H7 (cell line): Measurements from ENCODE around the gene KIFAP3. TPM values are rescaled to one million over a fixed set of nuclear protein-coding genes. Genes with fewer than 3 reads are reported as not detected.
A peak's percentile ranks its signal among the peaks of the same experiment; 100 is the strongest.

Experiments
- DNase-seq: peaks from one replicate; pipeline ENCODE4 v3.0.0; 2012
- H3K27me3 ChIP-seq: 2 replicates; pipeline ENCODE4 v1.6.0; 2011; ENCODE audit warnings: mild to moderate bottlenecking, low read length; ENCODE audit not compliant: control insufficient read depth, insufficient read depth
- H3K36me3 ChIP-seq: replicated peaks from 2 replicates; pipeline ENCODE4 v1.5.1; 2011; ENCODE audit warnings: low read length; ENCODE audit not compliant: control insufficient read depth, insufficient read depth
- H3K4me3 ChIP-seq: 2 replicates; pipeline ENCODE4 v1.5.1; 2011; ENCODE audit warnings: low read depth, mild to moderate bottlenecking, control low read depth, low read length, moderate library complexity; ENCODE audit not compliant: insufficient read depth
- total RNA-seq: library from RNA; depleted of rRNA; stranded (reverse); fragments of >200 nt; shearing (Covaris generic); gene quantifications from 2 replicates; pipeline ENCODE4 v1.2.3, GENCODE V29; 2014

KIFAP3 gene
- total RNA-seq, 1 experiment from 2014 or later, result 8.1 TPM

DNA sequence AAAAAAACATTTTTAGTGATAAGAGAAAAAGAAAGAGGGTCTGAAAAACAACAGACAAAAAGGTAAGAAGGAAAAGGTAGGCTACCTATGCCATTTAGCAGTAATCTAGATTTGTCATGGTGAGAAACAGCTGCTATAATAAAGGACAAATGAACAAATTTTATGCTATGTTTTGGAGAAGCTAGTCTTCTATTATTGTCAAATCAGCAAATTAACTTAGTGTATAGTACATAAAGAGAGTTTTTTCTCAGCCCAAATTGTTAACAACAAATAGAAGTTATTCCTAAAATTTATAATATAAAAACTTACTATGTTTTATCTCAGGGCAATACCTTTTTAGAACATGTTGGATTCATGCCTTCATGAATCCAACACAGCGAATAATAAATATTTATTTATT lies 88.7 kb downstream of the KIFAP3 start:
- Histone ChIP-seq H3K27me3 (no peaks in the 10 kb centered on the region), H3K4me3 (no peak overlapping the region), H3K36me3 (no peaks in the 10 kb centered on the region)
- no peak for DNase-seq

DNA sequence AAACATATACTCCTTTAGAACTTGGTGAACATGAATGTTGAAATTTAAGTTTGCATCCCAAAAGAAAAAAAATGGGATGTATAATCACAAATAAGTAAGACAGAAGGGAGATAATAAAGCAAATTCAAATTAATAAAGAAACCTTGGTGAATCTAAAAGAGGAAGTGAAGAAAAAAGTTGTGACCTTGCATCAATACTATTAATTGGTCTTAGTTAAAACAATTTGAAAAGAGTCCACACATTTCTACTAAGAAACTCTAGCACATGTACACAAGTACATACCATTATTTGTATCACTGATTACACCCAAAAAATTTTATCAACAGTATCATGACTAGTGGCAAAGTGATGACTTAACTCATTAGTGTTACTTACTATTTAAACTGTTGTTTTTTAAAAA lies 100.4 kb downstream of the KIFAP3 start:
- DNase-seq, result no peak
- Histone ChIP-seq H3K4me3 (no peak overlapping the region), H3K27me3 (no peaks in the 10 kb centered on the region), H3K36me3 (no peaks in the 10 kb centered on the region)

DNA sequence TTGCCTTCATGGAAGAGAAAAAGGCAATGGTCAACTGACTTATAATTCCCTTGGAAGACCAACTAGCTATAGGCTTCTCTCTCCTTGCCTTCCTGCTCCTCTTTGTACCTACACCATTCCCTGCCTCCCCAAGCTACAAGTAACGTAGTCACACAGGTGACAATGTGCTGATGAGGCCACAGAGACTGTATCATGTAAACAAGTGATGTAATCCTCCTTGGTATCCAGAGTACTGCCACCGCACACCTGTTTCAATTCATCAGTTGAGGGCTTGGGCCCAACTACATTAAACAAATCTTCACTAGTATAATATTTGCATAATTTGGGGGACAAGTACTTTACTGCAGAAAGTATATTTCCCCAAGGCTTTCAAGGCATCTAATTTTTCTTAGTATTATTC lies 104.4 kb downstream of the KIFAP3 start:
- no peak overlapping the region for H3K4me3 ChIP-seq
- H3K36me3 ChIP-seq, result no peaks in the 10 kb centered on the region
- no peaks in the 10 kb centered on the region for H3K27me3 ChIP-seq
- DNase-seq, result no peak

DNA sequence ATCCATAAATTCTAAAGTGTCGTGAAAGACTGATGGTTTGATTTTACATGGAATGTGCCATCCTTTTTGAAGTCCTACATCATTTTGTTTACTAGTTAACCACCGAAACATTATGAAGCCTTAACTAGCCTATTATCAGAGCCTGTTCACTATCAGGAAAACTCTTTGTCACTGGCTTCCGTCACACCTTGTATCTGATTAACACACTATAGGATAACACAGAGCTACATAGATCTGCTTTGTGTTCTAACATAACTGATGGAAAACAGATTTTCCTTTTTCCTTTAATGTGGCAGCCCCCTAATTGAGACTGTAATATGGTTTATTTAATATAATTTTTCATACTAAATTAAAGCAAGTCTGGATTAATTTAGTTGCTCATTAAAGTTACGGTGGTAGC lies 106.3 kb downstream of the KIFAP3 start:
- DNase-seq, result no peak
- Histone ChIP-seq H3K36me3 (no peaks in the 10 kb centered on the region), H3K27me3 (no peaks in the 10 kb centered on the region), H3K4me3 (no peak overlapping the region)

DNA sequence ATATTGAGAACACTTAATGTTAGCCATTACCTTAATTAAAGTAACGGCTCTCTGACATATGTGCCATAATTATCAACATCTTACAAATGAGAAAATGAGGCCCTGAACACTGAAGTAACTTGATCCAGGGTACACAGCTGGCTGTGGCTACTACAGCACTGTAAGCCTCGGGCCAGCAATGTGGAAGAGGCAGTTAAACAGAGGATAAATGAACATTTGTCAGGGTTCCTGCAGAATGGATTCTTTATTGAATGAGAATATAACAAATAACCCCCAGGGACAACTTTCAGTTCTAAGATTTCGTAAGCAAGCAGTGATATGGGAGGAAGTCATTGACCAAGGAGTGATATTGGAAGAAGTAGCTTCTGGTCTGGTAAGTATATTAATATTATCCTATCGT lies 110.3 kb downstream of the KIFAP3 start:
- DNase-seq, result no peak
- Histone ChIP-seq H3K4me3 (no peak overlapping the region), H3K27me3 (no peaks in the 10 kb centered on the region), H3K36me3 (no peaks in the 10 kb centered on the region)

DNA sequence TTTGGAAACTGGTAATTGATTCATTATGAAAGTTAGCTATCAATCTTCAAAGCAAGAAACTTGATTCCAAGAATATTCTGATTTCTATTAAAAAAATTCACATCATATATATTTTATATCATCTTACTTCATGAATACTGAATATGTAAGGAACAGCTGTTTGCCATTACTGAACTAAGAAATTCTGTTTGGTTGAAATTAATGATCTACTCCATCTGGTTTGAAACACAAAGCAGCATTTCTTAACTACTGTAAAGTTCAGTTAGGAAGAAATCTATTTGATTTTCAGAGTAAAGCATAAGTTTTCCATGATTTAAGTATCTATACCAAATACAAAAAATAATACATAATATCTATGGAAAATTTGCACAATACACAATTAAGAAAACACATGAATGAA lies 114.8 kb downstream of the KIFAP3 start:
- Histone ChIP-seq H3K36me3 (no peaks in the 10 kb centered on the region), H3K4me3 (no peak overlapping the region), H3K27me3 (no peaks in the 10 kb centered on the region)
- no peak for DNase-seq

DNA sequence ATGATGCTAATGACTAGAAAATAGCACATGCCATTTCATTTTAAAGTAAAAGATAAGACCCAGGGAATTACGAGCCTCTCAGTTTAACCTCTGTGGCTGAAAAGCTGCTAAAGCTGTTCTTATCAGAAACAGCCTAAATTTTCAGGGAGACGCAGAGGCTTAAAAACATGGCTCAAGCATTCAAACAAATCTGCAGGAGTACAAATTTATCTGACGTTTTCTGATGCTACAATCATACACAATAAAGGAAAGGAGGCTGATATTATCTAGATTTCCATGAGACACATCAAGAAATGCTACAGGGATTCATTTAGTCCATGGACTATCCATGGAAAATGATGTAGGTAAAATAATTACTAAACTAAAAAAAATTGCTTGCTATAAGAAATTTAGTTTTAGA lies 115.5 kb downstream of the KIFAP3 start:
- no peak for DNase-seq
- H3K27me3 ChIP-seq, result no peaks in the 10 kb centered on the region
- H3K36me3 ChIP-seq, result no peaks in the 10 kb centered on the region
- H3K4me3 ChIP-seq, result no peak overlapping the region

DNA sequence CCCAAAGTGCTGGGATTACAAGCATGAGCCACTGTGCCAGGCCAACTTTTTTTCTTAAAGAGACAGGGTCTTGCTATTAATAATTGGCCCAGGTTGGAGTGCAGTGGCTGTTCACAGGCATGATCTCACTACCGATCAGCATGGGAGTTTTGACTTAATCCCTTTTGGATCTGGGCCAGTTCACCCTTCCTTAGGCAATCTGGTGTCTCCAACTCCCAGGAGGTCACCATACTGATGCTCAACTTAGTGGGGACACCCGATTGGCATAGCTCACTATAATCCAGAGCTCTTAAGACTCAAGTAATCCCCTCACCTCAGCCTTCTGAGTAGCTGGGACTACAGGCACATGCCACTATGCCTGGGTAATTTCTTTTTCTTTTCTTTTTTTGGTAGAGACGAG lies 116.6 kb downstream of the KIFAP3 start:
- H3K27me3 ChIP-seq, result no peaks in the 10 kb centered on the region; the same call in 1 of the 2 replicates
- DNase-seq, result no peak
- no peak overlapping the region for H3K4me3 ChIP-seq
- H3K36me3 ChIP-seq, result no peaks in the 10 kb centered on the region

DNA sequence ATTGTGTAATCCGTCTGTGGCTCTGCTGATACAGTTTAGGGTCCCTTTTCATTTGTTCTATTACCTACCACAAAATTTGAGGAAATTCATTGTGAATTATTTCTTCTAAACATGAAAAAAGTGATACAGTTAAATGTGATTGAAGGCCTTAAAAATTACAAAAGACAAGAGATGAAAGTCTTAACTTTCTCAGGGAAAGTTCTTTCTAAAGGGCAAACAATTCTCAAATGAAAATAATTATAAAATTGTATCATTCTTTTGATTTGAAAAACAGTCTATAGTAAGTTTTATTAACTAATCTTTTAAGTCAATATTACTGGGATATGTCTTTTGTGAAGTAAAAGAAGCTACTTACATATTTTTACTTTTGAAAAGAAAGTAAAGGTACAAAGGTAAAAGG lies 123.4 kb downstream of the KIFAP3 start:
- Histone ChIP-seq H3K36me3 (no peaks in the 10 kb centered on the region), H3K4me3 (no peak overlapping the region), H3K27me3 (no peaks in the 10 kb centered on the region; the same call in 1 of the 2 replicates)
- DNase-seq, result no peak

DNA sequence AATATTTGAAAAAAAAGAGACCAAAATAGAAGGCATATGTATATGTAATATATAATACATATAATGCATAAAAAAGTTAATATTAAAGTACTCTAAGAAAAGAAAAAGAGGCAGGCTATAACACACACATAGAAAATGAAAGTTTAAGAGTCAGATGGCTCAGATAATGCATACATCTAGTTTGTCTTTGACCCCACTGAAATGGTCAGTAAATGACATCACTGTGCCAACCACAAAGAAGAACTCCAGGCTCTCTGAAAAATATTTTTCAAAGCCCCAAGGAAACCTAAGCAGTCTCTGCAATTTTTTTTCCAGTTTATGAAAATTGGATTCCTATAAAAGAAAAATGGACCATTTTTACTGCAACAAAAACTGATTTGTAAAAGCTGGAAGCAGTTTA lies 125.4 kb downstream of the KIFAP3 start:
- DNase-seq, result no peak
- no peaks in the 10 kb centered on the region for H3K36me3 ChIP-seq
- H3K4me3 ChIP-seq, result no peak overlapping the region
- no peaks in the 10 kb centered on the region; the same call in 1 of the 2 replicates for H3K27me3 ChIP-seq

DNA sequence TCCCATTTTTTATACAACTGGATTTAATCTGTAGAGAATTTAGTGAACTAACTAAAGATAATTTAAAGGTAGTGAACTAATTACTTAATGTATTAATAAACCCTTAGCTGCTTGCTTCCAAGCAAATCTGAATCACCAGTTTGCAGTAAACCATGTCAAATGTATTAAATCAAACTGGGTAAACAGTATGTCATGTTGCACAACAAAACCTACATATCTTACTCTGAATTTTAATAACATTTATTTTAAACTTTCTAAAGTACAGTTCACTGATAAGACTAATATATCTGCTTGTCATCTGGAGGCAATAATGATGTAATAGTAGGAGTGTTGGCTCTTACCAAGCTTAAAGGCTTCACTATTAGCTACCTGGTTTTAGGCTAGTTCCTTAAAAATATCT lies 128.3 kb downstream of the KIFAP3 start:
- Histone ChIP-seq H3K27me3 (no peaks in the 10 kb centered on the region), H3K4me3 (no peak overlapping the region), H3K36me3 (no peaks in the 10 kb centered on the region)
- no peak for DNase-seq

DNA sequence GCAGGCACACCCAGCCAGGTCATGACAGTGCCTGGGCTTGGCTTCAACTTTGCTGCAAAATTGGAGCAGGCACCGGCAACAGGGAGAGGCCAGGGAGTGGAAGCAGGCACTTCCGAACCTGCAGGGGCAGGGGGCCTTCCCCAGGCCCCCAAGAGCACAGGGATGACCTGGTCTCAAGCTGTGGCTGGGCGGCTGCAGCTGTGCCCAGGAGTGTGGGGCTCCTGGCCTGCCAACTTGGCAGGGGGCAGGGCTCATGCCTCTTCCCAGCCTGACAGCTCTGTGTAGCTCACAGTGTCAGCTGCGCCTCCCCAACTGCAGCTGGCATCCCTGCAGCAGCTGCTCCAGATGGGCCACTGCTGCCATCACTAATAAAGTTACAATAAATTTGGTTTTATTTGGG lies 129.3 kb downstream of the KIFAP3 start:
- H3K36me3 ChIP-seq, result no peaks in the 10 kb centered on the region
- peak; percentile 5 for DNase-seq
- H3K27me3 ChIP-seq, result no peaks in the 10 kb centered on the region
- no peak overlapping the region for H3K4me3 ChIP-seq

DNA sequence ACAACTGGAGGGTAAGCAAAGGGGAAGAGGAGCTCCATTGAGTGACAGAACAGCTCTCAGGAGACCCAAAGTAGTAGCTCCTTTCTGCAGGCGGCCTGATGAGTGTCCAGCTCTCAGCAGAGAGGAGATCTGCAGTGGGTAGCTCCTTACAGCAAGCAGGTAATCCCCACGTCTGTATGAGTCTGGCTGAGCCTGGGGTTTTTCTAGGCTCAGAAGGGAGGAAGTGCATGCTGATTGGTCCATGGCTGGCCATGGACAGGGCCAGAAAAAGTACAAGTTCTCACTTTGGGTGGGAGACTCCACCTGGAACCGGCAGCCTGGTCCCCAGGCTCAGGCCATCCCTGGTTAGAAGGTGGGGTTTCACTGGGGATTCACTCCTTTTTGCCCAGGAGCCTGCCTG lies 129.9 kb downstream of the KIFAP3 start:
- Histone ChIP-seq H3K36me3 (no peaks in the 10 kb centered on the region), H3K4me3 (no peak overlapping the region), H3K27me3 (no peaks in the 10 kb centered on the region)
- peak; percentile 6 for DNase-seq

DNA sequence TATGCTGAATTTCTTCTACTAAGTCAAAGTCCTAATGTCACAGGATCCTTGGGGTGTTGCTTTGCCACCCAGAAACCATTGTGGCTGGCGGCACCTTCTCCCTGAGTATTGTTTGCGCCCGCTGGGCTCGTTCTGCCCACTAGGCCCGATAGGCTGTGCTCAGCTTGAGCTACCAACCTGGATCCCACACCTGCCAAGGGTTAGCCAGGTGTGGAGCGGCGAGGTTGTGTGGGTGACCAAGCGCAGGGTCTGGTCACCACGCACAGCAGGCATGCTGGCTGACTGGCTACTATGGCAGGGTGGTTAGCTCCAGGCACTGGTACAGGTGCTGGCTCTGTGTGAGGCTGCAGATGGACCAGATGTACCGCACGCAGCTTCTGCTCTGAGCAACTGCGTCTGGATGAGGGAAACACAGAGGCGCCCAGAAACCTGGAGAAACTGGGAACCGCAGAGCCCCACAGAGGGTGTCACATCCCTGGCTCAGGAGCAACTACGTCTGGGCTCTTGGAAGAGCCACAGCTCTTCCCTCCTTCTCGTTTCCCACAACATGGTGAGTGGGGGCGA lies 130.4 kb downstream of the KIFAP3 start:
- DNase-seq, result no peak
- Histone ChIP-seq H3K36me3 (no peaks in the 10 kb centered on the region), H3K4me3 (no peak overlapping the region), H3K27me3 (no peaks in the 10 kb centered on the region)

DNA sequence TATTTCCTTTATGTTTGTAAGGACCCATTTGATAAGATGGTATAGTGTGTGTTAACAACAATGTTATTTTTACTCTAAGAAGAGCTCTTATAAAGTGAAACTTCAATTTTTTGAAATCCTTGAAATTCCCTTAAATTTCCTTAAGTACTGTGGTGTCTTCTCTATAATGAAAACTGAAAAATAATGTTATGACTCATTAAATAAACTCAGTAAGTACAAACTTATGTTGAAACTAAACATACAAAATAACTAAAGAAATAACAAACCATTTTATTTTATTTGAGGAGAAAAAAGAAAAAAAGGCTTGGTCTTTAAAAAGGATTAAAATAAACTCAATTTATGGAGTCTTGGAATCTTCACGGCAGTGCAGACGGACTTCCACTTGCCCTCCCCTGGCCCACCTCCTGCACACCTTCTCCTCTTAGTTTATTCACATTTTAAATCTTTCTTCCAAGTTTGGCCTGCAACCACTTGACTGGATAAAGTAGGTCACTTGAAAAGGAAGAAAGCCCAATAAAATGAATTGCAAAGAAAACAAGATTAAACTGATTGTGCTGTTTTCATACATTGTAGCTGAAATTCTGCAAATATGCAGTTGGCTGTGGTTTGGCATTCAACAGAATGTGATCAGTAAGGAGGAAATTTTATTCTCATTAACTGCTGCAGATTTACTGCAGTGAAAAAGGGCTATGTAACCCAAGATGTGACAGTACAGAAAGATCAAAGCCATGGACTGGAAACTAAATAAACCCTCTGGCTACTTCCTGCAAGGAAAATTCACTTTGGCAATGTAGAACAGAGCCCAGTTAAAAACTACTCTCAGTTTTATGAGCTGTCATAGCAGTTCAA lies 132.3 kb downstream of the KIFAP3 start:
- no peaks in the 10 kb centered on the region for H3K36me3 ChIP-seq
- H3K4me3 ChIP-seq, result no peak overlapping the region
- no peaks in the 10 kb centered on the region for H3K27me3 ChIP-seq
- DNase-seq, result no peak
